Measurements from ENCODE around the gene TSR3. TPM values are rescaled to one million over a fixed set of nuclear protein-coding genes. Genes with fewer than 3 reads are reported as not detected.

TSR3 gene
- total and polyA plus RNA-seq, 2 of the 13 experiments (the other 11 are each of a cell fraction or from before 2014, with no cell fraction given), result 24.2 to 51.0 TPM

GRCh38 chr16:1378804-1379303 lies 27.2 kb upstream of the TSR3 start (continued):
- TF ChIP-seq ZFY (CRISPR knock-in tag; IDR thresholded peaks at IDR 0.05), result no peak
- no peak for TF ChIP-seq ZBTB33 (CRISPR knock-in tag; IDR thresholded peaks at IDR 0.05)
- TF ChIP-seq ZNF670 (CRISPR knock-in tag; IDR thresholded peaks at IDR 0.05; ENCODE audit: borderline replicate concordance), result peak; percentile 44; the same call in 1 of the 2 replicates
- TF ChIP-seq HDAC1 (CRISPR knock-in tag; IDR thresholded peaks at IDR 0.05), result peak; percentile 66
- no peak for TF ChIP-seq MTF1 (CRISPR knock-in tag; IDR thresholded peaks at IDR 0.05)
- no peak for TF ChIP-seq GPBP1L1 (CRISPR knock-in tag; IDR thresholded peaks at IDR 0.05)
- no peak for TF ChIP-seq ZNF549 (CRISPR knock-in tag; IDR thresholded peaks at IDR 0.05)
- TF ChIP-seq FOXC1 (CRISPR knock-in tag; IDR thresholded peaks at IDR 0.05; ENCODE audit: borderline replicate concordance), result peak; percentile 59; the same call in 1 of the 2 replicates
- TF ChIP-seq ATF3 (CRISPR knock-in tag; IDR thresholded peaks at IDR 0.05), result peak; percentile 66; the same call in 1 of the 2 replicates
- TF ChIP-seq BRCA1 (CRISPR knock-in tag; IDR thresholded peaks at IDR 0.05), result no peak
- no peak for TF ChIP-seq ZNF503 (CRISPR knock-in tag; IDR thresholded peaks at IDR 0.05)
- TF ChIP-seq REST (IDR thresholded peaks at IDR 0.05; ENCODE audit: borderline replicate concordance in 1 of 2, low read depth in 1 of 2, low read length in 2 of 2), result no peak
- TF ChIP-seq SP5 (CRISPR knock-in tag; IDR thresholded peaks at IDR 0.05; ENCODE audit: borderline replicate concordance, low read depth), result no peak
- TF ChIP-seq DMAP1 (CRISPR knock-in tag; IDR thresholded peaks at IDR 0.05), result peak; percentile 74
- no peak for TF ChIP-seq ZNF552 (CRISPR knock-in tag; IDR thresholded peaks at IDR 0.05; ENCODE audit: borderline replicate concordance)
- TF ChIP-seq HMG20A (CRISPR knock-in tag; IDR thresholded peaks at IDR 0.05; ENCODE audit: borderline replicate concordance), result peak; percentile 43; the same call in 1 of the 2 replicates
- TF ChIP-seq SCMH1 (CRISPR knock-in tag; IDR thresholded peaks at IDR 0.05; ENCODE audit: borderline replicate concordance), result no peak
- TF ChIP-seq ARNT (IDR thresholded peaks at IDR 0.05), result no peak
- TF ChIP-seq ZNF788 (CRISPR knock-in tag; IDR thresholded peaks at IDR 0.05; ENCODE audit: borderline replicate concordance), result no peak
- TF ChIP-seq MIXL1 (CRISPR knock-in tag; IDR thresholded peaks at IDR 0.05), result no peak
- peak; percentile 32; the same call in 1 of the 2 replicates for TF ChIP-seq YEATS4 (CRISPR knock-in tag; IDR thresholded peaks at IDR 0.05; ENCODE audit: borderline replicate concordance)
- no peak for TF ChIP-seq ZNF562 (CRISPR knock-in tag; IDR thresholded peaks at IDR 0.05; ENCODE audit: borderline replicate concordance)
- TF ChIP-seq ATF7-NPFF (CRISPR knock-in tag; IDR thresholded peaks at IDR 0.05; ENCODE audit: low read depth), result peak; percentile 18; the same call in 1 of the 2 replicates
